GM12864 (cell line): ENCODE data around the gene ZSCAN4.

Experiments
- DNase-seq: peaks from one replicate; pipeline ENCODE4 v3.0.0-alpha.2; 2011; ENCODE audit warnings: low read depth
- H3K4me3 ChIP-seq: 2 replicates; pipeline ENCODE4 v1.5.1; 2011; ENCODE audit warnings: mild to moderate bottlenecking, low read depth, low read length, control low read depth
- TF ChIP-seq, protein P1 (sequence below): IDR thresholded peaks from 2 replicates; pipeline ENCODE4 v1.5.1; 2011; ENCODE audit warnings: low read depth, mild to moderate bottlenecking, moderate library complexity, low read length, control low read depth, inconsistent platforms; ENCODE audit errors: missing control alignments

Gene ZSCAN4, protein sequence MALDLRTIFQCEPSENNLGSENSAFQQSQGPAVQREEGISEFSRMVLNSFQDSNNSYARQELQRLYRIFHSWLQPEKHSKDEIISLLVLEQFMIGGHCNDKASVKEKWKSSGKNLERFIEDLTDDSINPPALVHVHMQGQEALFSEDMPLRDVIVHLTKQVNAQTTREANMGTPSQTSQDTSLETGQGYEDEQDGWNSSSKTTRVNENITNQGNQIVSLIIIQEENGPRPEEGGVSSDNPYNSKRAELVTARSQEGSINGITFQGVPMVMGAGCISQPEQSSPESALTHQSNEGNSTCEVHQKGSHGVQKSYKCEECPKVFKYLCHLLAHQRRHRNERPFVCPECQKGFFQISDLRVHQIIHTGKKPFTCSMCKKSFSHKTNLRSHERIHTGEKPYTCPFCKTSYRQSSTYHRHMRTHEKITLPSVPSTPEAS

DNA sequence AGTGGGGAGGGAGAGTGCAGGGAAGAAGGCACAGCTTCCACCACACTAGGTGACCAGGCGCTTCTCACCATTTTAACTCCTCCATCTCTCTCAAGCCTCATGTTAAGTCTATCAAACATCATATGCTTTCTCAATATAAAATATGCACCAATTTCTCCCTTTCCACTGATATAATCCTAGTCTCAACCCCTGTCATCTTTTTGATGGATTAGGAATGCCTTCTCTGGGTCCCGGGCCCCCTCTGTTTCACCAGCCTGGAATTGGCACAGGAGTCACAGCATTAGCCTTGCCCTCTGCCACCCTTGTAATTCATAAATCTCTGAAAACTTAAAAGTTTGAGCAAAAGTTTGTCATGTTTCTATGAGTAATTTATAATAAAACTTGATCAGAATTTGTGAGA is at the start of gene ZSCAN4:
ZSCAN4 (plus strand) TSS at position 301 of the 400 bp plus-strand sequence. CDS start 7,211 bp downstream, outside the sequence.
- TF ChIP-seq, protein P1, sequence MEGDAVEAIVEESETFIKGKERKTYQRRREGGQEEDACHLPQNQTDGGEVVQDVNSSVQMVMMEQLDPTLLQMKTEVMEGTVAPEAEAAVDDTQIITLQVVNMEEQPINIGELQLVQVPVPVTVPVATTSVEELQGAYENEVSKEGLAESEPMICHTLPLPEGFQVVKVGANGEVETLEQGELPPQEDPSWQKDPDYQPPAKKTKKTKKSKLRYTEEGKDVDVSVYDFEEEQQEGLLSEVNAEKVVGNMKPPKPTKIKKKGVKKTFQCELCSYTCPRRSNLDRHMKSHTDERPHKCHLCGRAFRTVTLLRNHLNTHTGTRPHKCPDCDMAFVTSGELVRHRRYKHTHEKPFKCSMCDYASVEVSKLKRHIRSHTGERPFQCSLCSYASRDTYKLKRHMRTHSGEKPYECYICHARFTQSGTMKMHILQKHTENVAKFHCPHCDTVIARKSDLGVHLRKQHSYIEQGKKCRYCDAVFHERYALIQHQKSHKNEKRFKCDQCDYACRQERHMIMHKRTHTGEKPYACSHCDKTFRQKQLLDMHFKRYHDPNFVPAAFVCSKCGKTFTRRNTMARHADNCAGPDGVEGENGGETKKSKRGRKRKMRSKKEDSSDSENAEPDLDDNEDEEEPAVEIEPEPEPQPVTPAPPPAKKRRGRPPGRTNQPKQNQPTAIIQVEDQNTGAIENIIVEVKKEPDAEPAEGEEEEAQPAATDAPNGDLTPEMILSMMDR = no peak
- H3K4me3 ChIP-seq = no peak within 1 kb of the TSS
- no peak for DNase-seq

DNA sequence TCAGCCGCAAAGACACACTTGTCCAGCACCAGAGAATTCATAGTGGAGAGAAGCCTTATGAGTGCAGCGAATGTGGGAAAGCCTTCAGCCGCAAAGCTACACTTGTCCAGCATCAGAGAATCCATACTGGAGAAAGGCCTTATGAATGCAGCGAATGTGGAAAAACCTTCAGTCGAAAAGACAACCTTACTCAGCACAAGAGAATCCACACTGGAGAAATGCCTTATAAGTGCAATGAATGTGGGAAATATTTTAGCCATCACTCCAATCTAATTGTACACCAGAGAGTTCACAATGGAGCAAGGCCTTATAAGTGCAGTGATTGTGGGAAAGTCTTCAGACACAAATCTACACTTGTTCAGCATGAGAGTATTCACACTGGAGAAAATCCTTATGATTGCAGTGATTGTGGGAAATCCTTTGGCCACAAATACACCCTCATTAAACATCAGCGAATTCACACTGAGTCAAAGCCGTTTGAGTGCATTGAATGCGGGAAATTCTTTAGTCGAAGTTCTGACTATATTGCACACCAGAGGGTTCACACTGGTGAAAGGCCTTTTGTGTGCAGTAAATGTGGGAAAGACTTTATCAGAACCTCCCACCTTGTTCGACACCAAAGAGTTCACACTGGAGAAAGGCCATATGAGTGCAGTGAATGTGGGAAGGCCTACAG is 47.9 kb upstream of the ZSCAN4 start:
- no peak for DNase-seq
- TF ChIP-seq, protein P1 = no peak
- no peak overlapping the region for H3K4me3 ChIP-seq

DNA sequence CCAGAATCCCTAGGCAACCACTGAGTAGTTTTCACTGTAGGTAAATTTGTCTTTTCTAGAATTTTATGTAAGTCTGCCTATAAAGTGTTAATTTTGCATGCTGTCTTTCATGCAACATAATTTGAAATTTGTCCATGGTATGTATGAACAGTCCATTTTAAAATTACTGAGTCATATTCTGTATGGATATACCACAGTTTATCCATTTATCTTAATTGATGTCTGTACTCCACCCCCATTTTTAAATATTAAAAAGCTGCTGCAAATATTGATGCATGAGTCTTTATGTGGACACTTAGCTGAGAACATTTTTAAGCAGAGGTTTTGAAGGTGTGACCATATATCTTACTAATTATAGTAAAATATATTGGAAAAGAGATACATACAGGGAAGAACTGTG is 45.6 kb upstream of the ZSCAN4 start:
- no peak for DNase-seq
- H3K4me3 ChIP-seq = no peak overlapping the region
- TF ChIP-seq, protein P1 = no peak

DNA sequence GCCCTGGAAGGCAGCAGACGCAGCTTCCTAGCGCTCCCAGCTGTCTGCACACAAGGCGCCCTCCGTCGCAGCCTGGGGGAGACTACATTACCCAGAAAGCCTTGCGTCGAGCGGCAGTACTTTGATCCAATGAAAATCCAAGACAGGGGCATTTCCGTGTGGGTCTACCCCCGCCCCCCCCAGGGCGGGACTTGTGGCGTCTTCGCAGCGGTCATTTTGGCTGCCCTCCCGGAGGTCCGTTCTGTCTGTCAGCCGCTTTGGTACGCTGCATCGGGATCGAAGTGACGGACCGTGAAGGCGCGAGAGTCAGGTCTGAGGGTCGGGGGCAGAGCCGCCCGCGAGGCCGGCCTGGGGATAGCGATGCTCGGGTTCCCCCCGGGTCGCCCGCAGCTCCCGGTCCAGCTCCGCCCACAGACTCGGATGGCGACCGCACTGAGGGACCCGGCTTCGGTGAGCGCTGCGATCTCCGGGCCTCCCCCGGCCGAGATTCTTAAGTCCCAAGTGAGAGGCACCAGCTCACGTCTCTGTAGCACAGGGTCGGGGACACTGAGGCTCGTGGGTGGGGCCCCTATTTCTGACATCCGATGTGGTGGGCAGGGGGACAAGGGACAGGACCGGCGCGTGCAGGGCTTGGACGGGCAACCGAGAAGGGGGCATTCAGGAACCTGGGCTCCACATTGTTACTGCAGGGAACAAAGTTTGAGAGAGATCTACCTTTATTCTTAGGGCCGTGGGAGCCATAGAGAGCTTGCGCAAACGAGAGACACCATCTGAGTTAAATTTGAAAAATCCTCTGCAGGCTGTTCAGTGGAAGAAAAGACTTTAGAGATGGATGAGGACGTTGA is 35.5 kb upstream of the ZSCAN4 start, which contains the start of gene ZNF211:
ZNF211 (plus strand) TSS at position 182 of the 845 bp plus-strand sequence; CDS start at position 361, 179 bp downstream.
- DNase-seq = peak; percentile 86
- TF ChIP-seq, protein P1 = no peak
- peak within 1 kb of the TSS; percentile 60 for H3K4me3 ChIP-seq

DNA sequence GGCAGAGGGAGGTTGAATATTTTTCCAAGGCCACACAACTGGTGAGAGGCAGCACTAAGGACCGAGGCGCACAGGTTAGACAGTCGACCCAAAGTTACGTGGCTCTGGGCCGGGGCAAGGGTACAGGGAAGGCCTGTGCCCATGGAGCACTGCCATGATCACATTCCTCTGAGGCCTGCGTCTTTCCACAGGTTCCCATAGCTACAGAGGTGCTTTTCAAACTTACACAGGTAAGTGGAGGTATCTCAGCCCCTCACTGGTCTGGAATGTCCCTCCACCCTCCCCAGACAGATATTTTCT is 35.0 kb upstream of the ZSCAN4 start:
- TF ChIP-seq, protein P1 = no peak
- peak overlapping the region; percentile 60 for H3K4me3 ChIP-seq
- no peak for DNase-seq

DNA sequence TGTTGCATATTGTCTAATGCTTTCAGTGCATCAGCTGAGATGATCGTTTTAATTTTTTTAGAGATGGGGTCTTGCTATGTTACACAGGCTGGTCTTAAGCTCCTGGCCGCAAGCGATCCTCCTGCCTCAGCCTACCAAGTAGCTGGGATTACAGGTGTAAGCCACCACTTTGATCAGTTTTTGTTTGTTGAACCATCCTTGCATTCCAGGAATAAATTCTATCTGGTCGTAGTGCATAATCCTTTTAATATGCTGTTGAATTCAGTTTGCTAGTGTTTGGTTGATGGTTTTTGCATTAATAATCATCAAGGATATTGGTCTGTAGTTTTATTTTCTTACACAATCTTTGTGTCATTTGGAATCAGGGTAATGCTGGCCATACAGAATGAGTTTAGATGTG is 31.4 kb upstream of the ZSCAN4 start:
- no peak for DNase-seq
- TF ChIP-seq, protein P1 = no peak
- H3K4me3 ChIP-seq = no peak overlapping the region
